Sigmoid colon (tissue), 4 donors: ENCODE data around the gene SELENOM.

Experiments used
- EP300 ChIP-seq, 4 donors: sonication (generic); formaldehyde crosslinking; IDR thresholded peaks; one replicate each; pipeline ENCODE4 v1.6.1; 2017; ENCODE audit warnings: antibody characterized with exemption in 4 of 4
- POLR2A ChIP-seq, 2 donors: fragments of 450-650 bp; IDR thresholded peaks; one replicate each; pipeline ENCODE4 v1.6.1; 2016; ENCODE audit warnings: antibody characterized with exemption in 2 of 2, mild to moderate bottlenecking in 2 of 2, moderate library complexity in 2 of 2
- POLR2AphosphoS5 ChIP-seq, 4 donors: sonication (generic); formaldehyde crosslinking; IDR thresholded peaks; one replicate each; pipeline ENCODE4 v1.6.1; 2017; ENCODE audit warnings: antibody characterized with exemption in 4 of 4
- TF ChIP-seq, protein P1 (sequence below), 4 experiments: fragments of 450-650 bp in 3 of 4; fragments of 200-600 bp in 1 of 4; IDR thresholded peaks; one replicate each; pipeline ENCODE4 v1.5.1; 2016 to 2019; ENCODE audit warnings: antibody characterized with exemption in 4 of 4, mild to moderate bottlenecking in 3 of 4, moderate library complexity in 2 of 4

DNA sequence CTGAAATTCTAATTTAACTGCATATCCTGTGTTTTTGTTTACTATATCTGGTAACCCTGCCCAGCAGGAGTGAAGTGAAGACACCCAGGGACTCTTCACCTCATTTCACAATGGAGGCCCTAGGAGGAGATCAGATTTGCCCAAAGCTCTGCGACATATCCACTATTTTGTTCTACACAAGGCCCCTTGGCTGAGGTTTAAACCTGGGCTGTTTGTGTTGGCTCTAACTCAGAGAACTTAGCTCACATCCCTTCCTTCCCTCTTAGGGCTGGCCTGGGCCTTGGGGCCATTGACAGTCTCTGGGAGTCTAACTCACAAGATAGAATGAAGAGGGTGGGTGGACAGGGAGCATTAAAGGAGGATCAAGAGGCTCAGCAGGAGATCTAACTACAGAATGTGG is 41.1 kb upstream of the SELENOM start:
- TF ChIP-seq, protein P1, sequence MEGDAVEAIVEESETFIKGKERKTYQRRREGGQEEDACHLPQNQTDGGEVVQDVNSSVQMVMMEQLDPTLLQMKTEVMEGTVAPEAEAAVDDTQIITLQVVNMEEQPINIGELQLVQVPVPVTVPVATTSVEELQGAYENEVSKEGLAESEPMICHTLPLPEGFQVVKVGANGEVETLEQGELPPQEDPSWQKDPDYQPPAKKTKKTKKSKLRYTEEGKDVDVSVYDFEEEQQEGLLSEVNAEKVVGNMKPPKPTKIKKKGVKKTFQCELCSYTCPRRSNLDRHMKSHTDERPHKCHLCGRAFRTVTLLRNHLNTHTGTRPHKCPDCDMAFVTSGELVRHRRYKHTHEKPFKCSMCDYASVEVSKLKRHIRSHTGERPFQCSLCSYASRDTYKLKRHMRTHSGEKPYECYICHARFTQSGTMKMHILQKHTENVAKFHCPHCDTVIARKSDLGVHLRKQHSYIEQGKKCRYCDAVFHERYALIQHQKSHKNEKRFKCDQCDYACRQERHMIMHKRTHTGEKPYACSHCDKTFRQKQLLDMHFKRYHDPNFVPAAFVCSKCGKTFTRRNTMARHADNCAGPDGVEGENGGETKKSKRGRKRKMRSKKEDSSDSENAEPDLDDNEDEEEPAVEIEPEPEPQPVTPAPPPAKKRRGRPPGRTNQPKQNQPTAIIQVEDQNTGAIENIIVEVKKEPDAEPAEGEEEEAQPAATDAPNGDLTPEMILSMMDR (IDR thresholded peaks at IDR 0.05), result no peak
- TF ChIP-seq EP300 (IDR thresholded peaks at IDR 0.05) (no peak), POLR2A (IDR thresholded peaks at IDR 0.05) (no peak), POLR2AphosphoS5 (IDR thresholded peaks at IDR 0.05) (no peak)
